ENCODE results near the gene ROPN1.

ROPN1 gene

GRCh38 chr3:123930445-123930844 is 61.5 kb downstream of the ROPN1 start:
- no peak overlapping the region for H3K9ac ChIP-seq (ENCODE audit: low read length)
- no peak overlapping the region for H2AFZ ChIP-seq (ENCODE audit: low read length)
- H3K9me3 ChIP-seq (ENCODE audit: low read length), result no peaks in the 10 kb centered on the region
- no peaks in the 10 kb centered on the region for H3K9me2 ChIP-seq (ENCODE audit: low read depth, low read length)
- no peak overlapping the region for H3K4me3 ChIP-seq (ENCODE audit: low read depth, low read length, poor library complexity, severe bottlenecking)
- H3K79me2 ChIP-seq (ENCODE audit: insufficient read depth, low read length), result no peaks in the 10 kb centered on the region
- no peaks in the 10 kb centered on the region; the same call in 1 of the 2 replicates for H3F3A ChIP-seq (ENCODE audit: insufficient read depth, low read length)
- no peak overlapping the region for H3K4me2 ChIP-seq (ENCODE audit: low read length)
- peaks cover 68% of the 10 kb centered on the region for H3K36me3 ChIP-seq (ENCODE audit: insufficient read depth, low read length)
- H3K27ac ChIP-seq (ENCODE audit: low read depth, low read length, poor library complexity, severe bottlenecking), result no peak overlapping the region
- TF ChIP-seq EZH2 (IDR thresholded peaks at IDR 0.05; ENCODE audit: borderline replicate concordance, low read length) (no peak), CTCF (IDR thresholded peaks at IDR 0.05; ENCODE audit: low read length) (no peak)
- H4K20me1 ChIP-seq (ENCODE audit: insufficient read depth, low read length), result no peaks in the 10 kb centered on the region
- H3K4me1 ChIP-seq (ENCODE audit: insufficient read depth, low read length, severe bottlenecking), result no peaks in the 10 kb centered on the region
- H3K27me3 ChIP-seq (ENCODE audit: insufficient read depth, low read length), result no peaks in the 10 kb centered on the region

DNA sequence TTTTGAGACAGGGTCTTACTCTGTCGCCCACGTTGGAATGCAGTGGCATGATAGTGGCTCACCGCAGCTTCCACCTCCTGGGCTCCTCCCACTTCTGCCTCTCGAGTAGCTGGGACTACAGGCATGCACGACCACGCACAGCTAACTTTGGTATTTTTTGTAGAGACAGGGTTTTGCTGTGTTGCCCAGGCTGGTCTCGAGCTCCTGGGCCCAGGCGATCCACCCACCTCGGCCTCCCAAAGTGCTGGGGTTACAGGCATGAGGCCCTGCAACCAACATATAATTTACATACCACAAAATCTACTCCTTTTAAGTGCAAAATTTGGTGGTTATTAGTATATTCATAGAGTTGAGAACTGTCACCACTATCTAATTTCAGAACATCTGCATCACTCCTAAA is 62.6 kb downstream of the ROPN1 start:
- no peak overlapping the region for H2AFZ ChIP-seq (ENCODE audit: low read length)
- H3F3A ChIP-seq (ENCODE audit: insufficient read depth, low read length), result no peaks in the 10 kb centered on the region; the same call in 1 of the 2 replicates
- no peaks in the 10 kb centered on the region for H3K79me2 ChIP-seq (ENCODE audit: insufficient read depth, low read length)
- TF ChIP-seq EZH2 (IDR thresholded peaks at IDR 0.05; ENCODE audit: borderline replicate concordance, low read length) (no peak), CTCF (IDR thresholded peaks at IDR 0.05; ENCODE audit: low read length) (no peak)
- no peaks in the 10 kb centered on the region for H3K9me3 ChIP-seq (ENCODE audit: low read length)
- no peaks in the 10 kb centered on the region for H3K4me1 ChIP-seq (ENCODE audit: insufficient read depth, low read length, severe bottlenecking)
- no peaks in the 10 kb centered on the region for H4K20me1 ChIP-seq (ENCODE audit: insufficient read depth, low read length)
- no peak overlapping the region for H3K4me3 ChIP-seq (ENCODE audit: low read depth, low read length, poor library complexity, severe bottlenecking)
- H3K9me2 ChIP-seq (ENCODE audit: low read depth, low read length), result no peaks in the 10 kb centered on the region
- H3K4me2 ChIP-seq (ENCODE audit: low read length), result no peak overlapping the region
- H3K9ac ChIP-seq (ENCODE audit: low read length), result no peak overlapping the region
- no peaks in the 10 kb centered on the region for H3K27me3 ChIP-seq (ENCODE audit: insufficient read depth, low read length)
- H3K36me3 ChIP-seq (ENCODE audit: insufficient read depth, low read length), result peaks cover 75% of the 10 kb centered on the region
- no peak overlapping the region for H3K27ac ChIP-seq (ENCODE audit: low read depth, low read length, poor library complexity, severe bottlenecking)

- H3K9me3 ChIP-seq (ENCODE audit: low read length), result peaks cover 7% of the 10 kb centered on the region
- no peaks in the 10 kb centered on the region; the same call in 1 of the 2 replicates for H3F3A ChIP-seq (ENCODE audit: insufficient read depth, low read length)
- no peak overlapping the region for H3K27ac ChIP-seq (ENCODE audit: low read depth, low read length, poor library complexity, severe bottlenecking)
- no peaks in the 10 kb centered on the region for H3K9me2 ChIP-seq (ENCODE audit: low read depth, low read length)
- no peak overlapping the region for H3K4me2 ChIP-seq (ENCODE audit: low read length)
- no peak overlapping the region for H3K4me3 ChIP-seq (ENCODE audit: low read depth, low read length, poor library complexity, severe bottlenecking)
- H4K20me1 ChIP-seq (ENCODE audit: insufficient read depth, low read length), result no peaks in the 10 kb centered on the region
- peaks cover 78% of the 10 kb centered on the region for H3K36me3 ChIP-seq (ENCODE audit: insufficient read depth, low read length)
- TF ChIP-seq CTCF (IDR thresholded peaks at IDR 0.05; ENCODE audit: low read length), result no peak
- TF ChIP-seq EZH2 (IDR thresholded peaks at IDR 0.05; ENCODE audit: borderline replicate concordance, low read length), result no peak
- no peaks in the 10 kb centered on the region for H3K79me2 ChIP-seq (ENCODE audit: insufficient read depth, low read length)
- no peak overlapping the region for H2AFZ ChIP-seq (ENCODE audit: low read length)
- H3K27me3 ChIP-seq (ENCODE audit: insufficient read depth, low read length), result no peaks in the 10 kb centered on the region
- H3K4me1 ChIP-seq (ENCODE audit: insufficient read depth, low read length, severe bottlenecking), result no peaks in the 10 kb centered on the region
- H3K9ac ChIP-seq (ENCODE audit: low read length), result no peak overlapping the region
Observed at GRCh38 chr3:123926396-123926795, 65.5 kb downstream of the ROPN1 start.
